ENCODE results near the gene OGDH.

GRCh38 chr7:44698046-44698580 is 91.7 kb downstream of the OGDH start:
- TF ChIP-seq CTCF (IDR thresholded peaks at IDR 0.05) (no peak), POLR2A (IDR thresholded peaks at IDR 0.05) (no peak), POLR2AphosphoS5 (IDR thresholded peaks at IDR 0.05) (no peak), EP300 (IDR thresholded peaks at IDR 0.05) (no peak)
